MM.1S (cell line): ENCODE measurements around the gene GNLY.

Source experiments
- DNase-seq: peaks from one replicate; pipeline ENCODE4 v3.0.0-alpha.2; 2015
- H2AFZ ChIP-seq: fragments of 300-600 bp; sonication (generic); 2 replicates; pipeline ENCODE4 v1.6.0; 2016; ENCODE audit warnings: antibody characterized with exemption, low read length
- H3F3A ChIP-seq: fragments of 300-600 bp; sonication (generic); 2 replicates; pipeline ENCODE4 v1.6.1; 2016; ENCODE audit warnings: mild to moderate bottlenecking, antibody characterized with exemption, low read length, moderate library complexity, mixed read lengths; ENCODE audit not compliant: insufficient read depth
- H3K27ac ChIP-seq: fragments of 300-600 bp; sonication (generic); 2 replicates; pipeline ENCODE4 v1.5.1; 2016; ENCODE audit warnings: mild to moderate bottlenecking, low read length
- H3K27me3 ChIP-seq: fragments of 300-600 bp; sonication (generic); replicated peaks from 2 replicates; pipeline ENCODE4 v1.6.0; 2016; ENCODE audit warnings: low read length; ENCODE audit not compliant: insufficient read depth
- H3K36me3 ChIP-seq: fragments of 300-600 bp; sonication (generic); replicated peaks from 2 replicates; pipeline ENCODE4 v1.6.1; 2016; ENCODE audit warnings: mild to moderate bottlenecking, low read length, mixed read lengths; ENCODE audit not compliant: insufficient read depth
- H3K4me1 ChIP-seq: fragments of 300-600 bp; sonication (generic); 2 replicates; pipeline ENCODE4 v1.6.1; 2016; ENCODE audit warnings: low read length, mixed read lengths
- H3K4me2 ChIP-seq: fragments of 300-600 bp; sonication (generic); 2 replicates; pipeline ENCODE4 v1.6.0; 2016; ENCODE audit warnings: low read depth, low read length
- H3K4me3 ChIP-seq: fragments of 300-600 bp; sonication (generic); 2 replicates; pipeline ENCODE4 v1.5.1; 2016; ENCODE audit warnings: low read length, mixed read lengths
- H3K79me2 ChIP-seq: fragments of 300-600 bp; sonication (generic); 2 replicates; pipeline ENCODE4 v1.6.1; 2016; ENCODE audit warnings: mixed run types, low read length, mixed read lengths
- H3K9ac ChIP-seq: fragments of 300-600 bp; sonication (generic); 2 replicates; pipeline ENCODE4 v1.6.1; 2016; ENCODE audit warnings: low read length, mixed read lengths
- H3K9me2 ChIP-seq: fragments of 300-600 bp; sonication (generic); replicated peaks from 2 replicates; pipeline ENCODE4 v1.6.1; 2016; ENCODE audit warnings: mild to moderate bottlenecking, low read length, mixed read lengths; ENCODE audit not compliant: insufficient read depth
- H3K9me3 ChIP-seq: fragments of 300-600 bp; sonication (generic); replicated peaks from 2 replicates; pipeline ENCODE4 v1.6.1; 2016; ENCODE audit warnings: mild to moderate bottlenecking, low read length, mixed read lengths; ENCODE audit not compliant: insufficient read depth
- H4K20me1 ChIP-seq: fragments of 300-600 bp; sonication (generic); 2 replicates; pipeline ENCODE4 v1.6.1; 2016; ENCODE audit warnings: mild to moderate bottlenecking, low read length, moderate library complexity, mixed read lengths; ENCODE audit not compliant: insufficient read depth
- CTCF ChIP-seq: fragments of 300-600 bp; sonication (generic); IDR thresholded peaks from 2 replicates; pipeline ENCODE4 v1.5.1; 2016; ENCODE audit warnings: antibody characterized with exemption, low read length, mixed read lengths
- EZH2 ChIP-seq: fragments of 300-600 bp; sonication (generic); optimal IDR thresholded peaks from 2 replicates; pipeline ENCODE3; 2017; ENCODE audit warnings: low read depth, mild to moderate bottlenecking, antibody characterized with exemption, low read length, mixed read lengths
- EZH2phosphoT487 ChIP-seq: fragments of 300-600 bp; sonication (generic); IDR thresholded peaks from 2 replicates; pipeline ENCODE4 v1.6.1; 2018; ENCODE audit warnings: antibody characterized with exemption, low read length

Gene GNLY

GRCh38 chr2:85675866-85676548 is 18.2 kb upstream of the GNLY start:
- no peaks in the 10 kb centered on the region for H3K79me2 ChIP-seq
- H3K27me3 ChIP-seq, result no peaks in the 10 kb centered on the region
- no peaks in the 10 kb centered on the region for H3K9me3 ChIP-seq
- TF ChIP-seq EZH2phosphoT487 (no peak), CTCF (no peak), EZH2 (no peak)
- H3K27ac ChIP-seq, result no peak overlapping the region
- no peak overlapping the region for H3K4me3 ChIP-seq
- no peaks in the 10 kb centered on the region for H4K20me1 ChIP-seq
- H3K36me3 ChIP-seq, result no peaks in the 10 kb centered on the region
- H3F3A ChIP-seq, result no peaks in the 10 kb centered on the region
- H3K4me1 ChIP-seq, result peaks cover 4% of the 10 kb centered on the region
- no peak overlapping the region for H3K9ac ChIP-seq
- no peak for DNase-seq
- no peak overlapping the region for H3K4me2 ChIP-seq
- H2AFZ ChIP-seq, result no peak overlapping the region
- no peaks in the 10 kb centered on the region for H3K9me2 ChIP-seq

GRCh38 chr2:85678377-85678776 is 15.8 kb upstream of the GNLY start:
- Histone ChIP-seq H3K4me1 (peaks cover 4% of the 10 kb centered on the region), H2AFZ (no peak overlapping the region), H3K27me3 (no peaks in the 10 kb centered on the region), H3K27ac (no peak overlapping the region), H3K9me3 (no peaks in the 10 kb centered on the region), H3F3A (no peaks in the 10 kb centered on the region), H3K79me2 (no peaks in the 10 kb centered on the region), H3K4me2 (no peak overlapping the region), H3K9me2 (no peaks in the 10 kb centered on the region), H3K36me3 (no peaks in the 10 kb centered on the region), H3K9ac (no peak overlapping the region), H3K4me3 (no peak overlapping the region), H4K20me1 (no peaks in the 10 kb centered on the region)
- TF ChIP-seq EZH2 (no peak), EZH2phosphoT487 (no peak), CTCF (no peak)
- DNase-seq, result no peak

- Histone ChIP-seq H3K4me2 (peak overlapping the region; percentile 92), H3K4me1 (peaks cover 7% of the 10 kb centered on the region), H3K4me3 (peak overlapping the region; percentile 53), H3K27me3 (no peaks in the 10 kb centered on the region), H3K79me2 (no peaks in the 10 kb centered on the region), H4K20me1 (no peaks in the 10 kb centered on the region), H2AFZ (peak overlapping the region; percentile 90), H3K9me3 (no peaks in the 10 kb centered on the region), H3K27ac (no peak overlapping the region), H3F3A (no peaks in the 10 kb centered on the region), H3K36me3 (no peaks in the 10 kb centered on the region), H3K9ac (peak overlapping the region; percentile 62; the same call in 1 of the 2 replicates), H3K9me2 (no peaks in the 10 kb centered on the region)
- peak; percentile 63 for DNase-seq
- TF ChIP-seq CTCF, result peak; percentile 98
- TF ChIP-seq EZH2, result no peak
These were observed 15.1 kb upstream of the GNLY start for GRCh38 chr2:85678794-85679672.
